Esophagus (tissue), 2 donors: ENCODE measurements around the gene TFEB. TPM values are rescaled to one million over a fixed set of nuclear protein-coding genes. Genes with fewer than 3 reads are reported as not detected.
A peak's percentile ranks its signal among the peaks of the same experiment; 100 is the strongest.

Experiments used
- H3K27ac ChIP-seq, 2 donors: one replicate each; pipeline ENCODE4 v1.5.1; 2013; ENCODE audit warnings: low read depth in 2 of 2, mild to moderate bottlenecking in 2 of 2, inconsistent platforms in 1 of 2, low read length in 1 of 2, moderate library complexity in 1 of 2
- H3K27me3 ChIP-seq, 2 donors: one replicate each; pipeline ENCODE4 v1.6.1; 2013; ENCODE audit warnings: low read length in 2 of 2, control low read depth in 1 of 2, mild to moderate bottlenecking in 1 of 2; ENCODE audit not compliant: insufficient read depth in 2 of 2, control insufficient read depth in 1 of 2
- H3K36me3 ChIP-seq, 2 donors: one replicate each; pipeline ENCODE4 v1.6.1; 2013; ENCODE audit warnings: low read length in 1 of 2; ENCODE audit not compliant: control insufficient read depth in 2 of 2, insufficient read depth in 2 of 2
- H3K4me1 ChIP-seq, 2 donors: one replicate each; pipeline ENCODE4 v1.6.1; 2013; ENCODE audit warnings: low read length in 1 of 2; ENCODE audit not compliant: control insufficient read depth in 2 of 2, insufficient read depth in 2 of 2
- H3K4me3 ChIP-seq, 2 donors: one replicate each; pipeline ENCODE4 v1.5.1; 2013; ENCODE audit warnings: low read length in 2 of 2, mild to moderate bottlenecking in 2 of 2, low read depth in 1 of 2, moderate library complexity in 1 of 2
- H3K9me3 ChIP-seq, 2 donors: one replicate each; pipeline ENCODE4 v1.6.1; 2013; ENCODE audit warnings: mild to moderate bottlenecking in 2 of 2, low read depth in 1 of 2, low read length in 1 of 2, moderate library complexity in 1 of 2; ENCODE audit not compliant: control insufficient read depth in 2 of 2, insufficient read depth in 1 of 2
- WGBS, 2 donors: extraction: QIAGEN DNeasy Blood & Tissue Kit; methylation state at CpG; one replicate each; pipeline ENCODE4 v1.1.7; 2013; 5-methylcytosine and 5-hydroxymethylcytosine counted together
- polyA plus RNA-seq, 2 donors: library from polyadenylated mRNA; stranded (reverse); fragments of 200-250 nt; gene quantifications; one replicate each; pipeline ENCODE4 v1.2.3, GENCODE V29; 2013
- donor health status: healthy with polysubstance abuse.
- donor health status: Bipolar disorder and iron deficiency.

The TFEB gene
- polyA plus RNA-seq, 2 donors, result 8.9 to 15.0 TPM

DNA sequence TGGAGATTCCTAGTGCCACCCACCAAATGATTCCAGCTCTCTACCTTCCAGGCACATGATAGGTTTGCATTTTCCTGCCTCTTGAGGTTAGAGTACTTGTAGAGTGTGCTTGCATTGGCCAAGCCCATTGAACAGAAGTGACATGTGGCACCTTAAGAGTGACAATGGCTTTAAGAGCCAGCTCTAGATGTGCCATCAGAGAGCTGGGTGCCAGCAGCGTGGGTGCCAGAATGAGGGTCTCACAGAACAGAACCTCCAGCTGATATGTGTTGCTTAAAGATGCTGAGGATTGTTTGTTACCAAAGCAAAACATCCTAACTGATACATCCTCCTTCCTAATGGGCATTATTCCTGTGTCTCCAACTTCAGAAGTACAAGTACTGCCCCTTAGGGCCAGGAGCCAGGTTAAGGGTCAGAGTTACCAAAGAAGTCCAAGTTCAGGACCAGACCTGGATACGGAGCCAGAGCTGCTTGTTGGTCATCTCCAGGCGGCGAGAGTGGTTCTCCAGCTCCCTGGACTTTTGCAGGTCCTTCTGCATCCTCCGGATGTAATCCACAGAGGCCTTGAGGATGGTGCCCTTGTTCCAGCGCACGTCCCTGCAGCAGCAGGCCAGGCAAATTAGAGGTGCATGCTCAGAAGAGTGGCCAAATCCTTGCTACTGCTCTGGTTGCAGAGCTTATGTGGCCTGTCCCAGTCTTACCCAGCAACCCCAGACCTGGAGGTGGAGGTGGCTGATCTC lies 49.6 kb downstream of the TFEB start:
- Histone ChIP-seq H3K4me3 (no peak overlapping the region), H3K9me3 (no peaks in the 10 kb centered on the region), H3K27ac (no peak overlapping the region), H3K27me3 (no peaks in the 10 kb centered on the region), H3K4me1 (peaks cover 0 to 20% of the 10 kb centered on the region in 2 donors), H3K36me3 (peaks cover 5 to 20% of the 10 kb centered on the region in 2 donors)
- 94% methylated on average over 7 of the region's 7 CpGs for WGBS, 2 donors

GRCh38 chr6:41684311-41685180 lies 50.9 kb downstream of the TFEB start:
- Histone ChIP-seq H3K4me3 (no peak overlapping the region), H3K9me3 (no peaks in the 10 kb centered on the region), H3K27me3 (no peaks in the 10 kb centered on the region), H3K36me3 (peaks cover 5 to 12% of the 10 kb centered on the region in 2 donors), H3K4me1 (peaks cover 0 to 19% of the 10 kb centered on the region in 2 donors), H3K27ac (no peak overlapping the region)
- WGBS, 2 donors, result 86 to 87% methylated on average over 24 to 25 of the region's 25 CpGs

- Histone ChIP-seq H3K27ac (peak overlapping the region; percentile 11 to 16), H3K4me3 (peak overlapping the region; percentile 35 to 46), H3K9me3 (no peaks in the 10 kb centered on the region), H3K27me3 (no peaks in the 10 kb centered on the region), H3K36me3 (peaks cover 5 to 12% of the 10 kb centered on the region in 2 donors), H3K4me1 (peaks cover 0 to 12% of the 10 kb centered on the region in 2 donors)
- 13 to 17% methylated on average over 38 of the region's 38 CpGs for WGBS, 2 donors
Observed at GRCh38 chr6:41683523-41684310, 51.7 kb downstream of the TFEB start.

- Histone ChIP-seq H3K27me3 (no peaks in the 10 kb centered on the region), H3K36me3 (peaks cover 5 to 12% of the 10 kb centered on the region in 2 donors), H3K9me3 (no peaks in the 10 kb centered on the region), H3K4me1 (peaks cover 0 to 7% of the 10 kb centered on the region in 2 donors), H3K4me3 (peak overlapping the region; percentile 35 to 46), H3K27ac (peak overlapping the region; percentile 11 to 16)
- 7 to 11% methylated on average over 18 of the region's 18 CpGs for WGBS, 2 donors
Observed at GRCh38 chr6:41683273-41683522, 52.2 kb downstream of the TFEB start.

- Histone ChIP-seq H3K9me3 (no peaks in the 10 kb centered on the region), H3K36me3 (peaks cover 5 to 12% of the 10 kb centered on the region in 2 donors), H3K27ac (no peak overlapping the region), H3K4me3 (peak overlapping the region; percentile 35 to 46), H3K27me3 (no peaks in the 10 kb centered on the region), H3K4me1 (peaks cover 0 to 6% of the 10 kb centered on the region in 2 donors)
- 44 to 49% methylated on average over 28 to 31 of the region's 31 CpGs for WGBS, 2 donors
Observed at GRCh38 chr6:41682497-41683272, 52.7 kb downstream of the TFEB start.

DNA sequence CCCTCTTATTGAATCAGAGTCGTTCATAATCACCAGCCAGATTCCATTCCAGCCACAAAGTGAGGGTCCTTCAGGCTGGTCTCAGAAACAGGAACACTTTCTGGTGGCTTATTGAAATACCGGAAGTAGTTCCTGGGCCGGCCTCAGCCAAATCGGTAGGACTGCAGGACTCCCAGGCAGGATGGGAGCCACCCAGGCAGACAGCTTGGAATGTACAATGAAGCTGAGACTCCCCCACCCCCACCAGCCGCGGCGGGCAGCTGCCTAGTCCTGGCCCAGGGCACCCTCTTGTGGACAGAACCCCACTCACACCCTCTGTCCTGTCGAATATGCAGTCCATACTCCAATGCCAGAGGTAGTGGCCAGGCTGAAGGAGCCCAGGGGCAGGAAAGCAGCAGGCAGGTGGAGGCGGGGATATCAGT lies 53.3 kb downstream of the TFEB start:
- H3K27me3 ChIP-seq, result no peaks in the 10 kb centered on the region
- 8 to 9% methylated on average over 9 of the region's 9 CpGs for WGBS, 2 donors
- H3K4me3 ChIP-seq, result no peak overlapping the region
- peaks cover 0 to 5% of the 10 kb centered on the region in 2 donors for H3K4me1 ChIP-seq
- no peaks in the 10 kb centered on the region for H3K9me3 ChIP-seq
- H3K27ac ChIP-seq, result no peak overlapping the region
- H3K36me3 ChIP-seq, result peaks cover 5 to 12% of the 10 kb centered on the region in 2 donors

DNA sequence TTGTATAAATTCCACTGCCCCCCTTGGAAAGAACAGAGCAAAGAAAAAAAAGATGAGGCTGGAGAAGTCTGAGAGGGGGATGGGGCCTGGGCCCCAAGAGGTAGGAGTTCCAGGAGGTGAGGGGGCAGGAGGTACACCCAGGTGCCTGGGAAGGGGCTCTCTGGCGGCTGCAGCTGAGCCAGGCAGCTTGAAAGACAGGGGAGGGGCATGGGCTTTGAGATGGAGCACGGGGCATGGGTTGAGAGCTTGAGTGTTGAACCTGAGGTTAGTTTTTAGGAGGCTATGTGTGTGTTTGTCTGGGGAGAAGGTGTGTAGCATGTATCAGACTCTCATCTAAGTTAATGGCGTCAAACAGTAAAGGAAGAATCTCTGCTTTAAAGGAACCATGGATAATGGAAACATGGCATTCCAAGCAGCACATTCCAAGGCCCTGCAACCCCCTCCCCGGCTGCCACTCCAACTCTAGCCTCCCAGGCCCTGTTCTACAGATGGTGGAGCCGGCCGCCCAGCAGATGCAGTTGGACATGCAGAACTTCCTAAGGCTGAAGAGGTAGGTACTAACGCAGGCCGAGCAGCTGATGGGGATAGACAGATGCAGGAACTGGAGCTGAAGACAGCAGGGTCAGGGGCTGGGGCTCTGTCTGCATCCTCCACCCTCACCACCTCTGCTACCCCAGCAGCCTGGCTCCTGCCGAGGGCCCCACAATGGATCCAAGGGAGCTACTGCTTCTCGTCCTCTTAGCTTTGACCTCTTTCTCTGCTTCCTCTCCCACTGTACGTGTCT lies 55.0 kb downstream of the TFEB start:
- Histone ChIP-seq H3K36me3 (peaks cover 0 to 4% of the 10 kb centered on the region in 2 donors), H3K4me3 (no peak overlapping the region), H3K27me3 (no peaks in the 10 kb centered on the region), H3K4me1 (peaks cover 0 to 5% of the 10 kb centered on the region in 2 donors), H3K9me3 (no peaks in the 10 kb centered on the region), H3K27ac (no peak overlapping the region)
- WGBS, 2 donors, result 79 to 85% methylated on average over 11 of the region's 11 CpGs

GRCh38 chr6:41679696-41680095 lies 55.7 kb downstream of the TFEB start:
- H3K27me3 ChIP-seq, result no peaks in the 10 kb centered on the region
- no peaks in the 10 kb centered on the region for H3K9me3 ChIP-seq
- 95 to 96% methylated on average over 9 of the region's 9 CpGs for WGBS, 2 donors
- no peaks in the 10 kb centered on the region for H3K36me3 ChIP-seq
- peaks cover 0 to 5% of the 10 kb centered on the region in 2 donors for H3K4me1 ChIP-seq
- H3K27ac ChIP-seq, result no peak overlapping the region
- H3K4me3 ChIP-seq, result no peak overlapping the region
